NCI-H748 (cell line): ENCODE results near the gene KLHL26.

Experiments
- DNase-seq: peaks from one replicate; lab custom pipeline; 2025; ENCODE audit not compliant: unreplicated experiment; lab: John Stamatoyannopoulos, UW

The KLHL26 gene

DNA sequence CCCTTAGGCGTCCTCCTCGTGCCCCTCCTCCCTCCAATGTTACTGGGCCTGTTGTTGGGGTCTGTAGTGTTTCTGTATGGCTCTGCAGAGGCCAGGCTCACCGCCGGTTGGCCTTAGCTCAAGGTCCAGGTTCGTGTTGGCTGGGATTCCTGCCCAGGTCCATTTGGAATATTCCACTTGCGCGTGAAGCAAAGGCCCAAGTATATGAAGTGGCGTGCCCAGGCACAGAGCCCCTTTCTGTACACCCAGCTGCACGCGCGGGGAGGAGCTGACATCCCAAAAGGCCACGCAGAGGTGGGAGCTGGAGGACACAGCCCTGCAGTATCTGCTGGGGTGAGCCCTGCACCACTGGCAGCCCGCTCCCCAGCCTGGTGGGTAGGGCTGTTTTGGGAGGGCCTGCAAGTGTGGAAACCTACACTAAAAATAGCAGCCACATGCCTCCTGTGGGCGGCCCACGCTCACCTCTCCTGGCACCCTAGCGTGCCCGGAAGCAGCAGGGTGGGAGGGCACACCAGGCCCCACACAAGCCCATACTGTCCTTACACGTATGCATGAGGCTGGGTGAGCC lies 76.8 kb downstream of the KLHL26 start:
- no peak for DNase-seq

DNA sequence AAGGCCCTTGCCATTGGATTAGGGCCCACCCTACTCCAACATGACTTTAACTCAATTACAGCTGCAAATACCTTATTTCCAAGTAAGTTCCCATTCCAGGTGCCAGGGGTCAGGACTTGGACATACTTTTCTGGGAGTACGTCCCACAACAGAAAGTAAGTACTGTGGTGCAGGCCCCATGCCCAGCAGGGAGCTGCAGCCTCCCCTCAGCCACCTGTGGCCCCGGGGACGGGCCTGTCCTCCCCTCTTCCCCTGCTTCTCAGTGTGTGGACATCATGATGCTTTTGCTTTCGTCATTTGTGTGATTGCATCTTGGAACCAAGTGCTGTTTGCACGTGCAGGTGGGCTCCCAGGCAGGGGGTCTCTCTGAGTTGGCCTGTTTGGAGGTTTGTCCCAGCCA lies 78.6 kb downstream of the KLHL26 start:
- no peak for DNase-seq

DNA sequence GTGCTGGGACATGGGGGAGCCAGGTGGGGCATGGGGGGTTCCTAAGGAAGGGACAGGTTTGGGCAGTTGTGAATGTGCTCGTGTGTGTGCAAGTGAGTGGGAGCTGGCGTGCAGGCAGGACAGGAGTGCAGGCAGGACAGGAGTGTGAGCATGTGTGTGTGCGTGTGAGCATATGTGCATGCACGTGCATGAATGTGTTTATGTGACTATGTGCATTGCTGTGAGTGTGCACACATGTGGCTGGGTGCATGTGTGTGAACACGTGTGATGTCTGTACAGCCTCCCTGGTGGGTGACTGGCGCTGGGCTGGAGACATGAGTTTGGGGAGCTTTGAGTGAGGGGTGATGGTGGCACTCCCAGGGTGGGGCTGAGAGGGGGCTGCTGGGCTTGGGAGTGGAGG lies 80.0 kb downstream of the KLHL26 start:
- no peak for DNase-seq

DNA sequence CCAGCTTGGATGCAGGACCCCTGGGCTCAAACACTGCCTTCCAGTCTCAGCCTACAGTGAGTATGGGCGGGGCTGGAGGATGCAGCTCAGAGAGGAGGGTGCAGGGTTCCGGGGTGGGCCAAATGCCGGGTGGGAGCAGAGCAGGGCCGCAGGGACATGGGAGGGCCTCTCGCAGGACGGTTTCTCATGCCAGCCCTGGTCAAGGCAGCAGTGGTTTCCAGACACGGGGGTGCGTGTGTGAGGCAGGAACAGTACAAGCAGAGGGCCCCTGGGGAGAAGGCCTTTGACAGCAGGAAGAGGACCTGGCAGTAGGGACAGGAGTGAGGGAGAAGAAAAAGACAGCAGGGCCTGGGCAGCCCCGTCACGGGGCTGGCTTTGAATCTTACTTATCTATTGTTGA lies 80.8 kb downstream of the KLHL26 start:
- DNase-seq = no peak

DNA sequence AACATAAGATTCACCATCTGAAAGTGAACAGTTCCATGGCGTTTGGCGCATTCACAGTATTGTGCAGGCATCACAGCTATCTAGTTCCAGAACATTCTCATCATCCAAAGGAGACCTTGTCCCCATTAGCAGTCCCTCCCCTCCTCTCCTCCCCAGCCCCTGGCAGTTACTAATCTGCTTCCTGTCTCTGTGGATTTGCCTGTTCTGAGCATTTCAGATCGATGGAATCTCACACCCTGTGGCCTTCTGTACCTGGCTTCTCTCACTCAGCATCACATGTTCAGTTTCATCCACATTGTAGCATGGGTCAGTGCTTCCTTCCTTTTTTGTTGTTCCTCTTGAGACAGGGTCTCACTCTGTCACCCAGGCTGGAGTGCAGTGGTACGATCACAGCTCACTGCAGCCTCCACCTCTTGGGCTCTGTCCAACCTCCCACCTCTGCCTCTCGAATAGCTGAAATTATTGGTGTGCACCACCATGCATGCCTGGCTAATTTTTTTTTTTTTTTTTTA lies 81.2 kb downstream of the KLHL26 start:
- DNase-seq = no peak

DNA sequence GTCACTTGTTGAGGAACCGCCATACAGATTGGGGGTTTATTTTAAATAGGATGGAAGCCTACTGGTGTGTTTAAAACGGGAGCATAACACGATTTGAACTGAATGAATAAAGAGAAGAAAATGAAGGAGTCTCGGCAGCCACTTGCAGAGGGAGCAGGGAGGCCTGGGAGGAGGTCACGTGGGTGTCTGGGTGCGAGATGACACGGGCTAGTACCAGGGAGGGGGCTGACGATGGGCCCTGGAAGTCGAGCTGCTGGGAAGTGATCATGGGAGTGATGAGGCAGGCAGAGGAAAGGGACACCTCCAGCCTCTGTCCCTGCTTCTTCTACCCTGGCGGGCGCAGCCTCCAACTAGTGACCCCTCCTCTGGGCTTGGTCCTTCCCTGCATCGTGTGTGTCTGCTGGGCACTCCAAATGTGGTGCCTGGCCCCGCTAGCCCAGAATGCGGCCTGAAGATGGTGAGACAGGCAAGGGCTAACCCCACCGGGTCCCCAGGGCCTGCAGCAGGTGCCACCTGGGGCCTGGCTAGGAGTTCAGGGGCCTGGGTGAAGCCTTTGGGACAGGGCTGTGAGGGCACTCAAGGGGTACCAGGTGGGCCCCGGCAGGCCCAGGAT lies 82.1 kb downstream of the KLHL26 start:
- no peak for DNase-seq

DNA sequence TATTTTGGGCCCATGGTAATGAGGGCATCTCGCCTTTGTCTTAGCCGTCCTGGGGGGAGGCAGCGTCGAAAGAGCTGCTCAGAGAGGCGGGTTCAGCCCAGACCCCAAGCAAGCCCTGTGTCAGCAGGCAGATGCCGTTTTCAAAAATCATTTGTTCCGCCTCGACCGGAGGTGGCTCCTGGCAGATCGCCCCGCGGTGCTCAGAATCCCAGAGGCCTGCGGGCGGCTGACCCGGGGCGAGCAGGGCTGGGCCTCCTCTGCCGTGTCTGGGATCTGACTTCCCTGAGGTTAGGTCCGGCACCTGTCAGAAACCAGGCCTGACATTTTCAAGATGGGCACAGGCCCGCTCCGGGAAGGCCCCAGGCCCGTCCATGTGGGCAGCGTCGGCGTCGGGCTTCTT lies 82.7 kb downstream of the KLHL26 start:
- no peak for DNase-seq
